Body of pancreas (tissue), 4 donors: ENCODE data around the gene EIF4H. TPM values are rescaled to one million over a fixed set of nuclear protein-coding genes. Genes with fewer than 3 reads are reported as not detected.

Source experiments
- ATAC-seq: fragments of 150-250 bp; one replicate; pipeline ENCODE4 v1.9.1; 2016
- DNase-seq, 4 donors: peaks; one replicate each; pipeline ENCODE4 v3.0.0-alpha.2; 2019
- H3K27ac ChIP-seq, 4 donors: fragments of 200-600 bp; sonication (generic); 1 replicate in 3 of 4; 2 replicates in 1 of 4; pipeline versions ENCODE4 v1.5.1 to v1.6.1; 2016 to 2019; ENCODE audit warnings: mild to moderate bottlenecking in 1 of 4, mixed read lengths in 1 of 4, moderate library complexity in 1 of 4
- H3K27me3 ChIP-seq, 2 donors: fragments of 200-600 bp; sonication (generic); one replicate each; pipeline ENCODE4 v1.6.0; 2016; ENCODE audit warnings: mild to moderate bottlenecking in 1 of 2
- H3K36me3 ChIP-seq, 2 donors: fragments of 200-600 bp; sonication (generic); replicated peaks in 1 of 2; 2 replicates each; pipeline ENCODE4 v1.5.1; 2016; ENCODE audit warnings: low read depth in 2 of 2; ENCODE audit not compliant: insufficient read depth in 1 of 2
- H3K4me1 ChIP-seq: fragments of 200-600 bp; sonication (generic); one replicate; pipeline ENCODE4 v1.6.0; 2016
- H3K4me3 ChIP-seq, 2 donors: fragments of 200-600 bp; sonication (generic); 1 replicate in 1 of 2; 2 replicates in 1 of 2; pipeline ENCODE4 v1.5.1; 2016 to 2019
- H3K9me3 ChIP-seq, 3 donors: fragments of 200-600 bp; sonication (generic); 1 replicate in 2 of 3; 2 replicates in 1 of 3; pipeline ENCODE4 v1.5.1; 2016
- POLR2A ChIP-seq, 3 donors: fragments of 450-650 bp; IDR thresholded peaks; one replicate each; pipeline ENCODE4 v1.6.1; 2016; ENCODE audit warnings: antibody characterized with exemption in 3 of 3, mild to moderate bottlenecking in 2 of 3
- WGBS, 2 donors: methylation state at CpG; one replicate each; pipeline ENCODE4 v1.1.5; 2017; 5-methylcytosine and 5-hydroxymethylcytosine counted together
- intact Hi-C: fragments of 100-400 bp; cut with DNase I; formaldehyde crosslinking; loops from one replicate; pipeline ENCODE4 v1.15.1; 2023
- total RNA-seq, 2 donors: library from RNA; depleted of rRNA; stranded (reverse); fragments of >200 nt; gene quantifications; one replicate each; pipeline ENCODE4 v1.1.0, GENCODE V29; 2016
- TF ChIP-seq, protein P1 (sequence below), 7 experiments: fragments of 450-650 bp in 4 of 7; fragments of 200-600 bp in 3 of 7; sonication (generic) in 3 of 7; IDR thresholded peaks; one replicate each; pipeline ENCODE4 v1.5.1; 2016 to 2019; ENCODE audit warnings: antibody characterized with exemption in 7 of 7

Gene EIF4H
- total RNA-seq, 2 donors from 2014 or later: 107 to 163 TPM

DNA sequence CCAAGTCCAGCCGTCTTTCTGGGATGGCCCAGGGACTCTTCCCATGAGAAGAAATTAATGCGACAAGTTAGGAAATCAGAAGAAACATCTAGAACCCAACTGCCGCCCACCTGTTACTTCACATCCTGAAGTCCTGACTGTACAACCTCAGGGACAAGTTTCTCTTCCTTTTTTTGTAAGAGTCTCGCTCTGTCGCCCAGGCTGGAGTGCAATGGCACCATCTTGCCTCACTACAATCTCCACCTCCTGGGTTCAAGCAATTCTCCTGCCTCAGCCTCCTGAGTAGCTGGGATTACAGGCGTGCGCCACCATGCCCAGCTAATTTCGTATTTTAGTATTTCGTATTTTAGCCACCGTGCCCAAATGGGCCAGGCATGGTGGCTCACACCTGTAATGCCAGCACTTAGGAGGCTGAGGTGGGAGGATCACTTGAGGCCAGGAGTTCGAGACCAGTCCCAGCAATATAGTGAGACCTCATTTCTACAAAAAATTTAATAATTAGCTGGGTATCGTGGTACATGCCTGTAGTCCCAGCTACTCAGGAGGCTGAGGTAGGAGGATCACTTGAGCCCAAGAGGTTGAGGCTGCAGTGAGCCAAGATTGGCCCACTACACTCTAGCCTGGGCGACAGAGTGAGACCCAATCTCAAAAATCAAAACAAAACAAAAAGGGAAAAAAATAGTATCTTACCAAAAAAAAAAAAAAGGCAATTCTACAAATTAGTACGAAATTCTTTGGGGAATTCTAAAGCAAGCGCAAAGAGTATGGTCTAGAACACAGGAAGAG, 56.5 kb downstream of the EIF4H start:
- Histone ChIP-seq H3K4me1 (peaks cover 9% of the 10 kb centered on the region), H3K4me3 (no peak overlapping the region), H3K9me3 (no peaks in the 10 kb centered on the region), H3K27ac (no peak overlapping the region), H3K27me3 (no peaks in the 10 kb centered on the region), H3K36me3 (peaks cover 0 to 4% of the 10 kb centered on the region in 2 donors)
- intact Hi-C loops: no loop called here
- peak in 1 of 4 donors; percentile 41 for DNase-seq
- 88 to 96% methylated on average over 15 of the region's 15 CpGs for WGBS, 2 donors
- TF ChIP-seq POLR2A (IDR thresholded peaks at IDR 0.05): no peak
- TF ChIP-seq, protein P1, sequence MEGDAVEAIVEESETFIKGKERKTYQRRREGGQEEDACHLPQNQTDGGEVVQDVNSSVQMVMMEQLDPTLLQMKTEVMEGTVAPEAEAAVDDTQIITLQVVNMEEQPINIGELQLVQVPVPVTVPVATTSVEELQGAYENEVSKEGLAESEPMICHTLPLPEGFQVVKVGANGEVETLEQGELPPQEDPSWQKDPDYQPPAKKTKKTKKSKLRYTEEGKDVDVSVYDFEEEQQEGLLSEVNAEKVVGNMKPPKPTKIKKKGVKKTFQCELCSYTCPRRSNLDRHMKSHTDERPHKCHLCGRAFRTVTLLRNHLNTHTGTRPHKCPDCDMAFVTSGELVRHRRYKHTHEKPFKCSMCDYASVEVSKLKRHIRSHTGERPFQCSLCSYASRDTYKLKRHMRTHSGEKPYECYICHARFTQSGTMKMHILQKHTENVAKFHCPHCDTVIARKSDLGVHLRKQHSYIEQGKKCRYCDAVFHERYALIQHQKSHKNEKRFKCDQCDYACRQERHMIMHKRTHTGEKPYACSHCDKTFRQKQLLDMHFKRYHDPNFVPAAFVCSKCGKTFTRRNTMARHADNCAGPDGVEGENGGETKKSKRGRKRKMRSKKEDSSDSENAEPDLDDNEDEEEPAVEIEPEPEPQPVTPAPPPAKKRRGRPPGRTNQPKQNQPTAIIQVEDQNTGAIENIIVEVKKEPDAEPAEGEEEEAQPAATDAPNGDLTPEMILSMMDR (IDR thresholded peaks at IDR 0.05): no peak
- no peak for ATAC-seq

DNA sequence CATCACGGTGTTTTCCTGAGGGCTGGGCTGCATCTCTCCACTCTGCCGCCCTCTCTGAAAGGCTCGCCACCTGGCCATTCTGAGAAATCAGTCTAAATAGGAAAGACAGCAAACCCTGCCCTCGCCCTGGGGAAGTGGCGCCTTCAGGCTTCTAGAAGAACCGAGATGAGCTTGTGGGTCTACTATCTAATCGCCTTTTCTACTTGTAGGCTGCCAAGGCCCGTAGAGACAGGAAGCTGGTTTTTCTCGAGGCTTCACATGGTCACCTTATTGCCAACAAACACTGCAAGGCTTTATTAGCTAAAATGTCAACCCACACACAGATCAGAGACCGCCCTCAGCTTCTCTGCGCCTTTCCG, 57.1 kb downstream of the EIF4H start:
- Histone ChIP-seq H3K4me1 (peaks cover 9% of the 10 kb centered on the region), H3K27ac (no peak overlapping the region), H3K36me3 (peaks cover 0 to 4% of the 10 kb centered on the region in 2 donors), H3K4me3 (no peak overlapping the region), H3K9me3 (no peaks in the 10 kb centered on the region), H3K27me3 (no peaks in the 10 kb centered on the region)
- no peak for DNase-seq
- intact Hi-C loops: no loop called here
- WGBS, 2 donors: 86 to 91% methylated on average over 12 of the region's 12 CpGs
- ATAC-seq: no peak
- TF ChIP-seq, protein P1 (IDR thresholded peaks at IDR 0.05): no peak
- no peak for TF ChIP-seq POLR2A (IDR thresholded peaks at IDR 0.05)

DNA sequence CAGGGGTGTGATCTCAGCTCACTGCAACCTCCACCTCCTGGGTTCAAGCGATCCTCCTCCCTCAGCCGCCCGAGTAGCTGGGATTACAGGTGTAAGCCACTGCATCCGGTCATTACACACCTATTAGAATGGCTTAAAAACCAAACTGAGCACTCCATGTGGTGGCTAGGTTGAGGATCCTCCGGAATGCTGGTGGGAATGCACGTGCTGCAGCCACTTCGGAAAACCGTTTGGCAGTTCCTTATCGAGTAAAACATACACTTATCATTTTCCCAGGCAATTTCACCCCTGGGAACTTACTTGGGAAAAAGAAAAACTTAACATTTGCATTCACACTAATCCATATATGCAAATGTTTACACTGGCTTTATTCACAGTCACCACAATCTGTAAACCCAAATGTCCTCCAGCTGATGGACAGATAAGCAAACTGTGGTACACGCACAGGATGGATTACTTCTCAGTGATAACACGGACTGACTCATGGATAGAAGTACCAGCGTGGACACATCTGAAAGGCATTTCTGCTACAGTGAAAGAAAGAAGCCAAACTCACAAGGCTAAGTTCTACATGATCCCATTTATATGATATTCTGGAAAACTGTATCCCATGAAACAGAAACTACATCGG, 59.6 kb downstream of the EIF4H start:
- DNase-seq: no peak
- Histone ChIP-seq H3K4me3 (no peak overlapping the region), H3K36me3 (peaks cover 0 to 15% of the 10 kb centered on the region in 2 donors), H3K27me3 (no peaks in the 10 kb centered on the region), H3K9me3 (no peaks in the 10 kb centered on the region), H3K4me1 (peaks cover 9% of the 10 kb centered on the region), H3K27ac (no peak overlapping the region)
- peak; percentile 24 for ATAC-seq
- intact Hi-C loops: no loop called here
- no peak for TF ChIP-seq POLR2A (IDR thresholded peaks at IDR 0.05)
- WGBS, 2 donors: 39 to 46% methylated on average over 11 to 13 of the region's 13 CpGs

DNA sequence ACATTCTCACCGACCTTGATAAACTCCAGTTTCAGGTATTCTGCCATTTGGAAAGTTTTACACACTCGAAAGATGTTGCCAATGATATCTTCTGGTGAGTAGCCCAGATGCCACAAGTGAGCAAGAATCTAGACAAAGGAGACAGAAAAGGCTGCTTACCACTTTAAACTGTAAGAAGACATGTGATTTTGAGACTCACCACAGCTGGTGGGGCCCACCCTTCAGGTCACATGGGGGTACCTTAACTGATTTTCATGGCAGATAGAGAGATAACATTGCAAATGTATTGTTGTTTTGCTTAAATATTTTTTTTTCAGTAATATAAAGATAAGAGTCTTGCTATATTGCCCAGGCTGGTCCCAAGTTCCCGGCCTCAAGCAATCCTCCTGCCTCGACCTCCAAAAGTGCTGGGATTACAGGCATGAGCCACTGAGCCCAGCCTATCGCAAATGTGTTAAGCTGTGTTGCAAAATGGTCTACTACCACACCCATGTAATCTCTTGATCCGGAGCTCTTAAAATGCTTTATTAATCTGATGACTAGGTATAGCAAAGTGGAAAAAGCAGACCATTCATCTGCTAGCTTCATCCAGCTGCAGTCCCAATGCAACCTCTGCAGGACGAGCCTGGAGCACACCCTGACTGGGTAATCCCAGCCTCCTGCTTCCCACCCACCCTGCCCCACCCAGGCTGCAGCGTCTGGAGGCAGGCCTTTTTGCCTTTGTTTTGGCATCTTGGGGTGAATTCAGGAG, 61.5 kb downstream of the EIF4H start:
- Histone ChIP-seq H3K9me3 (no peaks in the 10 kb centered on the region), H3K36me3 (peaks cover 0 to 25% of the 10 kb centered on the region in 2 donors), H3K4me1 (peaks cover 9% of the 10 kb centered on the region), H3K27ac (no peak overlapping the region), H3K4me3 (no peak overlapping the region), H3K27me3 (no peaks in the 10 kb centered on the region)
- ATAC-seq: no peak
- TF ChIP-seq, protein P1 (IDR thresholded peaks at IDR 0.05): no peak
- TF ChIP-seq POLR2A (IDR thresholded peaks at IDR 0.05): no peak
- DNase-seq: no peak
- WGBS, 2 donors: 91 to 94% methylated on average over 7 to 8 of the region's 8 CpGs
- intact Hi-C loops: no loop called here

DNA sequence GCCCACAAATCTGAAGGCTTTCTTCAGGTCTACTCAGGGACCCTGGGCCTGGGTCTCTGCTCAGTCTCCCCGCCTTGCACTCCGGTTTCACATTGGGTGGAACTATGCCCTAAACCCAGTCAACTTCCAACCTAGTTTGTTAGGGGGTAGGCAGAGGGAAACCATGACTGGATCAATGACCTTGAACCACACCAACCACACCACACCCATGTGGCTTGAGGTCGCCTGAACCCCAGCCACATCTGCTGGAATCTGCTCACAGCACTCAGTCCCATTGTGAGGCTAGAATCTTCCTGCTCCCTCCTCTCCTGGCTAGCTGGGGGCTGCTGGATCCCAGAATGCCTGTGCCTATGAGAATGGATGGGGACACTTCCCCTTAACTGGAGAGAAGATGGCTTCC, 62.1 kb downstream of the EIF4H start:
- Histone ChIP-seq H3K4me3 (no peak overlapping the region), H3K36me3 (peaks cover 0 to 27% of the 10 kb centered on the region in 2 donors)
- intact Hi-C loops: no loop called here

More for the DNA sequence above, 62.1 kb downstream of the EIF4H start:
- DNase-seq (no peak), ATAC-seq (no peak)
- no peaks in the 10 kb centered on the region for H3K9me3 ChIP-seq
- WGBS, 2 donors: 86 to 100% methylated on average over 1 to 3 of the region's 3 CpGs
- no peak for TF ChIP-seq POLR2A (IDR thresholded peaks at IDR 0.05)
- TF ChIP-seq, protein P1 (IDR thresholded peaks at IDR 0.05): no peak
- no peaks in the 10 kb centered on the region for H3K27me3 ChIP-seq
- H3K4me1 ChIP-seq: peaks cover 9% of the 10 kb centered on the region
- no peak overlapping the region for H3K27ac ChIP-seq
